Measurements from ENCODE around the gene CHIT1.

Gene CHIT1

DNA sequence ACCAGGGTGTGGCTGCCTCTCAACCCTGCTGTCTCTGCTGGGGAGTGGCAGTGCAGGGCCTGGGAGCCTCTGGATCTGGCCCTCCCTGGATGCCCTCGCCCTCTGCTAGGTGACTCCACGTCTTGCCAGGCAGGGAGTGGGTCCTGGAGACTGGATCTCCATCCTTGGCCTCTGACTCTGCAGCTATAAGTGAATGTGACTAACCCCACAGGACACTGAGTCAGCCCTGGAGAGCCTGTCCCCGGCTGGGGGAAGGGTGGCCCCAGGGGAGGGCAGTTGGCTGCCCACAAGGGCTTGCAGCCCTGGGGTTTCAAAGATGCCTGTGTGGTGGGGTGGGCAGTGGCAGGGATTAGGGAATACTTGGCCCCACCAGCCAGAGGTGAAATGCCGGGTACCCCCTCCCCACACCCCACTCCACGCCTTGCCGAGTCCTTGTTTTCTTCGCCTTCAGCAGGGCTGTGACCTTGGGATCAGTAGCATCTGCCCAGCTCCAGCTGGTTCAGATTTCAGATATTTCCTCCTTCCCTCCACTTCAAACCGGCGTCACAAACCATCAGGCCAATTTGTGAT lies 51.9 kb downstream of the CHIT1 start:
- H3K4me1 ChIP-seq, result peaks cover 0 to 6% (median 0%) of the 10 kb centered on the region in 4 donors

DNA sequence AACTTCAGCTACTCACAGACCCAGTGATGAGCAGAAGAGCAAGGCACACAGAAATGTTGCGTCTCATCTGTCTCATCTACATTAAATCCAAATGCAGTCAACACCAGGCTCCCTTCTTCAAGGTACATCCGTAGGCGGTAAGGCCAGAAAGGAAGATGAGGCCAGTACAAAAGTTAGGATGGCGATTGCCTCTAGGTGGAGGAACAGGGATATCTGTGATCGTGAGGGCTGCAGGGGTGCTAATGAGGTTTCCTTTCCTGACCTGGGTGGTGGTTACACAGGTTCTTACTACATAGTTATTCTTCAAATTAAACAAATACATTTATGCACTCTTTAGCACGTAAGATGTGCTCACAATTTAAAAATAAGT lies 52.5 kb downstream of the CHIT1 start:
- no peaks in the 10 kb centered on the region for H3K36me3 ChIP-seq
- intact Hi-C loops (cut with DNase I; ENCODE audit: low total_unique reads), result no loop called here
- no peaks in the 10 kb centered on the region for H3K9me3 ChIP-seq
- H3K27ac ChIP-seq, result no peak overlapping the region
- H3K27me3 ChIP-seq, result peaks cover 0 to 15% of the 10 kb centered on the region in 2 donors
- TF ChIP-seq, protein P1, sequence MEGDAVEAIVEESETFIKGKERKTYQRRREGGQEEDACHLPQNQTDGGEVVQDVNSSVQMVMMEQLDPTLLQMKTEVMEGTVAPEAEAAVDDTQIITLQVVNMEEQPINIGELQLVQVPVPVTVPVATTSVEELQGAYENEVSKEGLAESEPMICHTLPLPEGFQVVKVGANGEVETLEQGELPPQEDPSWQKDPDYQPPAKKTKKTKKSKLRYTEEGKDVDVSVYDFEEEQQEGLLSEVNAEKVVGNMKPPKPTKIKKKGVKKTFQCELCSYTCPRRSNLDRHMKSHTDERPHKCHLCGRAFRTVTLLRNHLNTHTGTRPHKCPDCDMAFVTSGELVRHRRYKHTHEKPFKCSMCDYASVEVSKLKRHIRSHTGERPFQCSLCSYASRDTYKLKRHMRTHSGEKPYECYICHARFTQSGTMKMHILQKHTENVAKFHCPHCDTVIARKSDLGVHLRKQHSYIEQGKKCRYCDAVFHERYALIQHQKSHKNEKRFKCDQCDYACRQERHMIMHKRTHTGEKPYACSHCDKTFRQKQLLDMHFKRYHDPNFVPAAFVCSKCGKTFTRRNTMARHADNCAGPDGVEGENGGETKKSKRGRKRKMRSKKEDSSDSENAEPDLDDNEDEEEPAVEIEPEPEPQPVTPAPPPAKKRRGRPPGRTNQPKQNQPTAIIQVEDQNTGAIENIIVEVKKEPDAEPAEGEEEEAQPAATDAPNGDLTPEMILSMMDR (IDR thresholded peaks at IDR 0.05), result no peak
- H3K4me1 ChIP-seq, result peaks cover 0 to 6% (median 0%) of the 10 kb centered on the region in 4 donors
- DNase-seq, result no peak
- no peak overlapping the region for H3K4me3 ChIP-seq

More for the DNA sequence above, 51.9 kb downstream of the CHIT1 start:
- H3K36me3 ChIP-seq, result no peaks in the 10 kb centered on the region
- H3K4me3 ChIP-seq, result no peak overlapping the region
- peaks cover 0 to 11% of the 10 kb centered on the region in 2 donors for H3K27me3 ChIP-seq
- no peaks in the 10 kb centered on the region for H3K9me3 ChIP-seq
- DNase-seq, result peak in 1 of 2 donors; percentile 59
- H3K27ac ChIP-seq, result no peak overlapping the region
- intact Hi-C loops (cut with DNase I; ENCODE audit: low total_unique reads), result no loop called here
- TF ChIP-seq, protein P1 (IDR thresholded peaks at IDR 0.05), result no peak

DNA sequence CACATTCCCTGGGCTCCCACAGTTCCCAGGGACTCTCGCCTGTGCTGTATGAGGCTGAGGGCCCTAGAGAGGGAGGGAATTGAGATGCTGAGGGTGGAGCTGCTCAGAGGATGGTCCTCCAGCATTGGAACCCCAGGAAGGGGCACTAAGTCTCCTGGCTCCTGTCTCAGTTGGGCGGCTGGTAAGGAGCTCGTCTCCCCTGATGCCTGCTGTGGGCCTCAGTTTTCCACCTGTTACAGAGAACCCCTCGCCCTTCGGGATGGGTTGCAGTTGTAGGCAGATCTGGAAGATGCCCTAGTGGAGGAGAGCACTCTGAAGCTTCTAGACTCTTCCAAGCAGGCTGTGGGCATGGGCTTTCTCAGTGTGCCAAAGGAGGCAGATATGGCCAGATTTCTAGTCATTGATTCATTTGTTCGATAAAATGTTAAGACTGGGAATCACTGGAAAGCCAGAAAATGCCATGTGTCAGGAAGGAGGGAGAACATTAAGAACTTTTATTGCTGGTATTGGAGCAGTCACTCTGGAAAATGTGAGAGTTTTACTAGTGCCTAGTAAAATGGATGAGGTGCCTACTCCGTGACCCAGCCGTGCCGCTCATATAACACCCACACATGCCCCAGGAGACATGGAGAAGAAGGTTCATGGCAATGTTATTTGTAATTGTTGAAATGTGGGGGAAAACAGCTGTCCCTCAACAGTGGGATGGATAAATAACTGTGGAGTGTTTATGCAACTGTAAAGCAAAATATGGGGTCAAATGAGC lies 53.0 kb downstream of the CHIT1 start:
- peaks cover 0 to 6% (median 0%) of the 10 kb centered on the region in 4 donors for H3K4me1 ChIP-seq
- H3K9me3 ChIP-seq, result no peaks in the 10 kb centered on the region
- intact Hi-C loops (cut with DNase I; ENCODE audit: low total_unique reads), result no loop called here
- H3K27ac ChIP-seq, result no peak overlapping the region
- no peak overlapping the region for H3K4me3 ChIP-seq
- no peak for DNase-seq
- peaks cover 0 to 16% of the 10 kb centered on the region in 2 donors for H3K27me3 ChIP-seq
- TF ChIP-seq, protein P1 (IDR thresholded peaks at IDR 0.05), result no peak
- H3K36me3 ChIP-seq, result no peaks in the 10 kb centered on the region

DNA sequence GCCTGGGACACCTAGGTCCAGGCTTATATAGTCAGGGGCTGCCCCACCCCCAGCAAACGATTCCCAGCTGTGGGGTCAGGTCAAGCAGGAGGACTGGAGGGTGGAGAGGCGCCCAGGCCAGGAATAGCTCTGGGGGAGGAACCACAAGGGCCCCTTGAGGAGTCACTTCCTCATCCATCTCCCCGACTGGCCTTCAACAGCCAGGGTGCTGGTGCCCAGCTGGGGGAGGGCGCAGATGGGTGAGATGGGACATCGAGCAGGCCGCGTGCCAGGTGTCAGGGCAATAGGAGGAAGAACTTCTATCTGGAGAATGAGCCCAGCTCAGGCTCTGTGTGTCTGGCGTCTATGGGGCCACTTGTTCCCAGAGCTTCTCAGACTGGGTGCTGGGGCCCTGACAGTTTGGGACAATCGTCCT lies 53.6 kb downstream of the CHIT1 start:
- H3K27me3 ChIP-seq, result peaks cover 0 to 16% of the 10 kb centered on the region in 2 donors
- peak in 1 of 2 donors; percentile 62 for DNase-seq
- no peaks in the 10 kb centered on the region for H3K9me3 ChIP-seq
- no peaks in the 10 kb centered on the region for H3K36me3 ChIP-seq
- TF ChIP-seq, protein P1 (IDR thresholded peaks at IDR 0.05), result no peak
- H3K4me3 ChIP-seq, result no peak overlapping the region
- H3K4me1 ChIP-seq, result peaks cover 0 to 6% (median 0%) of the 10 kb centered on the region in 4 donors
- intact Hi-C loops (cut with DNase I; ENCODE audit: low total_unique reads), result no loop called here
- H3K27ac ChIP-seq, result no peak overlapping the region

DNA sequence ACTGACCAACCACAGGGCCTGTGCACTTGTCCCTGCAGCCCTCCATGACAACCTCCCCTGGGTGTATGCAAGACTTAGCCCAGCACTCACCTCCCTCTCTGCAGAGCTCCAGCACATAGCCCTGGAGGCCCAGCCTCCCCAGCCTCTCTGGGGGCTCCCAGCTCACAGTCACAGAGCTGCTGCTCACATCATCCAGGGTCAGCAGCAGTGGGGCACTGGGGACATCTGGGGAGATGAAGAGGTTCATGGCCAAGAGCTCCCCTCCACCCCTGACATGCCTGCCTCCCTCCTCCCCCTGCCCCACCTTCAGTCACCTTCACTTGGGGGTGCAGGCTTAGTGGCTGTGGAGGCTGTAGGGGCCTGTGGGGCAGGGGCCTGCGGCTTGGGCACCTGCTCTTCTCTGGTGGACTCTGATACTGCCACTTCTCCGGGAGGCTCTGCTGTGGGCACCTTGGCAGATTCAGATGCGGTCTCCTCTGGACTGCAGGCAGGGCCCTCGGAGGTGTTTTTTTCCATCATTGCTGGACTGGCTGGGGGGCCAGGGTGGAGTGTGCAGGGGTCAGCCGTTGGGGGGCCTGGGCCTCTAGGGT lies 54.1 kb downstream of the CHIT1 start, which contains the start of gene MYBPH:
Gene MYBPH (minus strand): TSS at position 590 of the 590 bp plus-strand sequence. CDS start 71 bp downstream, at position 519.
- intact Hi-C loops (cut with DNase I; ENCODE audit: low total_unique reads), result no loop called here
- peaks cover 0 to 16% of the 10 kb centered on the region in 2 donors for H3K27me3 ChIP-seq
- H3K9me3 ChIP-seq, result no peaks in the 10 kb centered on the region
- TF ChIP-seq, protein P1 (IDR thresholded peaks at IDR 0.05), result no peak
- H3K4me3 ChIP-seq, result no peak within 1 kb of the TSS
- no peak within 1 kb of the TSS for H3K27ac ChIP-seq
- no peak for DNase-seq
- no peaks in the 10 kb centered on the region for H3K36me3 ChIP-seq
- peaks cover 0 to 6% (median 0%) of the 10 kb centered on the region in 4 donors for H3K4me1 ChIP-seq

Measured in tibial artery (tissue), 4 donors.